ENCODE measurements around the gene TBXT. TPM values are rescaled to one million over a fixed set of nuclear protein-coding genes. Genes with fewer than 3 reads are reported as not detected.
A peak's percentile ranks its signal among the peaks of the same experiment; 100 is the strongest.

The TBXT gene
- total RNA-seq, 1 experiment from 2014 or later = not detected

DNA sequence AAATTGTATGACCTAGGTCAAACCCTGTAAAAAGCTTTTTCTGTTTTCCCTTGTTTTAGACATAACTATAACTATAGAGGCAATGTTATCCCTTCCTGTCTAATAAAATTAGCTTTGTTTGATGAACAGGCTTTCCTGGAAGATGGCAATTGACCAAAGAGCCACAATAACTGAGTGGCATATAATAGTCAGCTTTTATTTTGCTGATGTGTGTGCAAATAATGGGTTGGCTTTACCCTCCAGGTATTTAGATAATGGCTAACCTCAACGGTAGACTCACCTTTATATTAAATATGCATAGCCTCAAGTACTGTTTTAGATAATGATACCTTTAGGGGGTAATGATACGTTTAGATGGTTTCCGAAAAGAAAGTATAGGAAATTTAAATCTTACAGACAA lies 15.0 kb downstream of the TBXT start:
- TF ChIP-seq, protein P1, sequence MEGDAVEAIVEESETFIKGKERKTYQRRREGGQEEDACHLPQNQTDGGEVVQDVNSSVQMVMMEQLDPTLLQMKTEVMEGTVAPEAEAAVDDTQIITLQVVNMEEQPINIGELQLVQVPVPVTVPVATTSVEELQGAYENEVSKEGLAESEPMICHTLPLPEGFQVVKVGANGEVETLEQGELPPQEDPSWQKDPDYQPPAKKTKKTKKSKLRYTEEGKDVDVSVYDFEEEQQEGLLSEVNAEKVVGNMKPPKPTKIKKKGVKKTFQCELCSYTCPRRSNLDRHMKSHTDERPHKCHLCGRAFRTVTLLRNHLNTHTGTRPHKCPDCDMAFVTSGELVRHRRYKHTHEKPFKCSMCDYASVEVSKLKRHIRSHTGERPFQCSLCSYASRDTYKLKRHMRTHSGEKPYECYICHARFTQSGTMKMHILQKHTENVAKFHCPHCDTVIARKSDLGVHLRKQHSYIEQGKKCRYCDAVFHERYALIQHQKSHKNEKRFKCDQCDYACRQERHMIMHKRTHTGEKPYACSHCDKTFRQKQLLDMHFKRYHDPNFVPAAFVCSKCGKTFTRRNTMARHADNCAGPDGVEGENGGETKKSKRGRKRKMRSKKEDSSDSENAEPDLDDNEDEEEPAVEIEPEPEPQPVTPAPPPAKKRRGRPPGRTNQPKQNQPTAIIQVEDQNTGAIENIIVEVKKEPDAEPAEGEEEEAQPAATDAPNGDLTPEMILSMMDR (IDR thresholded peaks at IDR 0.05; ENCODE audit: unreplicated experiment) = no peak
- no peaks in the 10 kb centered on the region for H3K27me3 Mint-ChIP-seq (ENCODE audit: insufficient read depth, unreplicated experiment)
- H3K4me3 Mint-ChIP-seq (ENCODE audit: unreplicated experiment) = no peak overlapping the region
- no peak overlapping the region for H3K27ac Mint-ChIP-seq (ENCODE audit: low read depth, unreplicated experiment)
- intact Hi-C loops (cut with micrococcal nuclease) = no loop called here
- H3K4me1 Mint-ChIP-seq (ENCODE audit: insufficient read depth, unreplicated experiment) = no peaks in the 10 kb centered on the region
- no TSS peak for BruUV-seq (replicated peaks)
- no peaks in the 10 kb centered on the region for H3K36me3 Mint-ChIP-seq (ENCODE audit: insufficient read depth, unreplicated experiment)
- DNase-seq (ENCODE audit: unreplicated experiment) = no peak
- POLR2A ChIA-PET = interaction anchor here (0.5 kb wide), 1 partner anchor 9 kb away, joined by 3 read pairs; no protein-coding TSS in a partner anchor
- H3K9me3 Mint-ChIP-seq (ENCODE audit: unreplicated experiment) = peaks cover 18% of the 10 kb centered on the region
- CTCF ChIA-PET = interaction anchor here (0.8 kb wide), 1 partner anchor 47 kb away, joined by 3 read pairs; no protein-coding TSS in a partner anchor

GRCh38 chr6:166151798-166152197 lies 15.9 kb downstream of the TBXT start:
- Mint-ChIP-seq H3K27ac (ENCODE audit: low read depth, unreplicated experiment) (no peak overlapping the region), H3K27me3 (ENCODE audit: insufficient read depth, unreplicated experiment) (no peaks in the 10 kb centered on the region), H3K4me1 (ENCODE audit: insufficient read depth, unreplicated experiment) (no peaks in the 10 kb centered on the region), H3K36me3 (ENCODE audit: insufficient read depth, unreplicated experiment) (no peaks in the 10 kb centered on the region), H3K4me3 (ENCODE audit: unreplicated experiment) (no peak overlapping the region), H3K9me3 (ENCODE audit: unreplicated experiment) (peaks cover 18% of the 10 kb centered on the region)
- POLR2A ChIA-PET = no interaction called here
- intact Hi-C loops (cut with micrococcal nuclease) = no loop called here
- TF ChIP-seq, protein P1 (IDR thresholded peaks at IDR 0.05; ENCODE audit: unreplicated experiment) = no peak
- DNase-seq (ENCODE audit: unreplicated experiment) = no peak
- CTCF ChIA-PET = interaction anchor here (0.8 kb wide), 1 partner anchor 46 kb away, joined by 3 read pairs; no protein-coding TSS in a partner anchor
- no TSS peak for BruUV-seq (replicated peaks)

- TF ChIP-seq, protein P1 (IDR thresholded peaks at IDR 0.05; ENCODE audit: unreplicated experiment) = no peak
- ChIA-PET CTCF (interaction anchor here (0.6 to 0.8 kb wide), 4 partner anchors 59 to 714 kb away, joined by 3 to 5 read pairs (median 4); no protein-coding TSS in a partner anchor), POLR2A (interaction anchor here (0.7 kb wide), 1 partner anchor 452 kb away, joined by 3 read pairs; no protein-coding TSS in a partner anchor)
- peak; percentile 21 for DNase-seq (ENCODE audit: unreplicated experiment)
- no peaks in the 10 kb centered on the region for H3K4me1 Mint-ChIP-seq (ENCODE audit: insufficient read depth, unreplicated experiment)
- H3K4me3 Mint-ChIP-seq (ENCODE audit: unreplicated experiment) = no peak overlapping the region
- no TSS peak for BruUV-seq (replicated peaks)
- no peaks in the 10 kb centered on the region for H3K27me3 Mint-ChIP-seq (ENCODE audit: insufficient read depth, unreplicated experiment)
- H3K9me3 Mint-ChIP-seq (ENCODE audit: unreplicated experiment) = peaks cover 12% of the 10 kb centered on the region
- no peak overlapping the region for H3K27ac Mint-ChIP-seq (ENCODE audit: low read depth, unreplicated experiment)
- H3K36me3 Mint-ChIP-seq (ENCODE audit: insufficient read depth, unreplicated experiment) = no peaks in the 10 kb centered on the region
- intact Hi-C loops (cut with micrococcal nuclease) = no loop called here
Measured at GRCh38 chr6:166145751-166146150, 21.9 kb downstream of the TBXT start.

DNA sequence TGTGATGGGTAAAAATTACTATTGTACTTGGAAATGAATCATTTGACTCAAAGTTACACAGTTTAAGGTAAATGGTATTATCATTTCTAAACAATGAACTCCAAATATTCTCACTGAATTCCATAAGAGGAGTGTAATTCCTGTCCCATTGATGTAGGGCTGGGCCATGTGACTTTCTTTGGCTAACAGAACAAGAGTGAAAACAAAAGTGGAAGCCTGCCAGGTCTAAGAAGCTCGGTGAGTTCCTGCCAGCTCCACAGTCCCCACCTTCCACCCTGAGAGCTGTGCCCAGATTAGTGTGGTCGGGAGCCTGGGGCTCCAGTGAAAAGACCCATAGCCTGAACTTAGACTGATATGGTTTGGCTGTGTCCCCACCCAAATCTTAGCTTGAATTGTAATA lies 24.6 kb downstream of the TBXT start:
- Mint-ChIP-seq H3K27me3 (ENCODE audit: insufficient read depth, unreplicated experiment) (no peaks in the 10 kb centered on the region), H3K9me3 (ENCODE audit: unreplicated experiment) (no peaks in the 10 kb centered on the region), H3K4me3 (ENCODE audit: unreplicated experiment) (no peak overlapping the region), H3K27ac (ENCODE audit: low read depth, unreplicated experiment) (no peak overlapping the region), H3K36me3 (ENCODE audit: insufficient read depth, unreplicated experiment) (no peaks in the 10 kb centered on the region), H3K4me1 (ENCODE audit: insufficient read depth, unreplicated experiment) (no peaks in the 10 kb centered on the region)
- no TSS peak for BruUV-seq (replicated peaks)
- POLR2A ChIA-PET = no interaction called here
- CTCF ChIA-PET = interaction anchor here (0.6 to 1.0 kb wide), 2 partner anchors 14 to 46 kb away, joined by 3 read pairs; no protein-coding TSS in a partner anchor
- intact Hi-C loops (cut with micrococcal nuclease) = no loop called here
- DNase-seq (ENCODE audit: unreplicated experiment) = peak; percentile 41
- TF ChIP-seq, protein P1 (IDR thresholded peaks at IDR 0.05; ENCODE audit: unreplicated experiment) = no peak

Measured in MCF 10A (cell line).